Femur (tissue), 1 donor: ENCODE results near the gene TMPRSS11F.
"Not testable (repeated sequence)": the region's sequence is repeated elsewhere in the genome, so short reads cannot be mapped to it uniquely, and the experiment has no call there.

Experiments
- DNase-seq: peaks from one replicate; pipeline ENCODE4 v3.0.0-alpha.2; 2017

Gene TMPRSS11F

DNA sequence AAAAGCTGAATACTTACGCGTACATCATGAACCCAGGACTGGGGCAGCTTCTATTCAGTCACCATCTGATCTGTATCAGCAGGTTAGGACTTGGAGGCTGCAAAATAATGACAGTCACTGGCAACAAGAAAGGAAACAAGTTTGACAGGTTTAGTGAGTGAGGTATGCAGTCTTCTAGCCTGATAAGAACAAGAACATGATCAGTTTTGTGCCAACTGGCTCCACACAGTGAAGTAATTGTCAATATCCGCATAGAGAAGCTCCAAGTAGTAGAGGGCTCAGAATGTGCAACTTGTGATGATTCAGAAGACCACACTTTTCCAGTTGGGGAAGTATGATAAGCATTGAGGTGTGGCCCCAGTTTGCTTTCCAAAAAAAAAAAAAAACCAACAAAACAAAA lies at the start of gene TMPRSS11F:
TMPRSS11F (minus strand) TSS at position 77 of the 400 bp plus-strand sequence; CDS start at position 28, 49 bp downstream.
- DNase-seq = no peak

GRCh38 chr4:68176904-68177303 lies 47.2 kb upstream of the TMPRSS11F start:
- DNase-seq = no peak

- no peak for DNase-seq
These were observed 46.8 kb upstream of the TMPRSS11F start for GRCh38 chr4:68176500-68176899.

DNA sequence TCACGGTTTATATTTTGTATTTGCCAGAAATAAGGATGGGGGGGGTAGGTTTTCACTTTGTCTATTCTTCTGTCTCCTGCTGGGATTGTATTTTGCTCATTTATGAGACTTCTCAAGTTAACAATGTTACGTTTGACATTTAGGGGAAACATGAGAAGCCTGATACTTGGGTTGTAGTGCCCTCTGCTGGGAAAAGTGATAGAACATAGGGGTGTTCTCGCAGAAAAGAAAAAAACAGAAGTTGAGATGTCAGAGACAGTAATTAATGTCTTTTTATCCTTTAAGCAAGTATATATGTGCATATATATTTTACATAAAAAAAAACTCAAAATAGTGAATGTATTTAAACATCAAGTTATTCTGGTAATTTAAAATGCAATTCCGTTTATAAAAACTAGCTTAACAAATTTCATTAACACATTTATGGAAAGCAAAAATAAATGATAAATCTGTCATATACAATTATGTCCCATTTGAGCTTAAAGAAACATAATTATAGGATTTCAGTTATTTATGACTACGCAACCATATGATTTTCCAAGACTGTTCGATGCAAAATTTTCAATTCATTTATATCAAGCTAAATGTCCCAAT lies 46.0 kb upstream of the TMPRSS11F start:
- DNase-seq = peak; percentile 40

DNA sequence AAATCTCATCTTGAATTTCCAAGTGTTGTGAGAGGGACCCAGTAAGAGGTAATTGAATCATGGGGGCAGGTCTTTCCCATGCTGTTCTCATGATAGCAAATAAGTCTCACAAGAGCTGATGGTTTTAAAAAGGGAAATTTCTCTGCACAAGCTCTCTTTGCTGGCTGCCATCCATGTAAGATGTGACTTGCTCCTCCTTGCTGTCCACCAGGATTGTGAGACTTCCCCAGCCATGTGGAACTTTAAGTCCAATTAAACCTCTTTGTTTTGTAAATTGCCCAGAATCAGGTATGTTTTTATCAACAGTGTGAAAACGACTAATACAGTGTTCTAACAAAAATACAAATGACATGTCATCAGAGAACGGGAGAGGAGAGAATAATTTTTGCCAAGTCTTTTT lies 44.7 kb upstream of the TMPRSS11F start:
- not testable (repeated sequence) for DNase-seq

DNA sequence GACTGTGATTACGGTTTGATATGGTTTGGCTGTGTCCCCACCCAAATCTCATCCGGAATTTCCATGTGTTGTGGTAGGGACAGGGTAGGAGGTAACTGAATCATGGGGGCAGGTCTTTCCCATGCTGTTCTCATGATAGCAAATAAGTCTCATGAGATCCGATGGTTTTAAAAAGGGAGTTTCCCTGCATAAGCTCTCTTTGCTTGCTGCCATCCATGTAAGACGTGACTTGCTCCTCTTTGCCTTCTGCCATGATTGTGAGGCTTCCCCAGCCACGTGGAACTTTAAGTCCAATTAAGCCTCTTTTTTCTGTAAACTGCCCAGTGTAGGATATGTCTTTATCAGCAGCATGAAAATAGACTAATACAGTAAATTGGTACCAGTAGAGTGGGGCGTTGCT lies 42.5 kb upstream of the TMPRSS11F start:
- not testable (repeated sequence) for DNase-seq

- DNase-seq = no peak
These were observed 38.0 kb upstream of the TMPRSS11F start for GRCh38 chr4:68167706-68168105.

GRCh38 chr4:68167166-68167565 lies 37.5 kb upstream of the TMPRSS11F start:
- no peak for DNase-seq

DNA sequence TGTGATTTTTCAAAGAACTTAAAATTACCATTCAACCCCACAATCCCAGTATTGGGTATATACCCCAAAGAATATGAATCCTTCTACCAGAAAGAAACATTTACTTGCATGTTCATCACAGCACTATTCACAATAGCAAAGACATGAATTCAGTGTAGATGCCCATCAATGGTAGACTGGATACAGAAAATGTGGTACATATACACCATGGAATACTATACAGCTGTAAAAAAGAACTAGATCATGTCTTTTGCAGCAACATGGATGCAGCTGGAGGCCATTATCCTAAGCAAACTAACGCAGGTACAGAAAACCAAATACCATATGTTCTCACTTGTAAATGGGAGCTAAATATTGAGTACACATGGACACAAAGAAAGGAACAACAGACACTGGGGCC lies 34.1 kb upstream of the TMPRSS11F start:
- no peak for DNase-seq

DNA sequence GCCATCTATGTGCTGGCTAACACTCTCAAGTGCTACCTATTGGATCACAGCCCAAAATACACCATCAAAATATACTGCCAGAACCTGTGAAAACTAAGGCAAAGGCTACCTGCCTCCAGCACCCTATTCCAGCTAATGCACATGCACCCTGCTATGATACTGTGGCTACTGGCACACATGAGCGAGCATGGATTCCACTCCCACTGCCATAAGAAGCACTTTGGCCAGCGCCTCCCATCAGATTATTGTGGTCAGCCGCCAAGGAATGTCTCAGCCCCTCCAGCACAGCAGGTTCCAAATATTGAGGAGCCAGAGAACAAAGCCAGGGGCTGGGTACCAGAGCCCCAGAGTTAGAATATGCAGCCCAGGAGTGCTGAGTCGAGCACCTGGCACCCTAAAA lies 32.5 kb upstream of the TMPRSS11F start:
- DNase-seq = no peak

DNA sequence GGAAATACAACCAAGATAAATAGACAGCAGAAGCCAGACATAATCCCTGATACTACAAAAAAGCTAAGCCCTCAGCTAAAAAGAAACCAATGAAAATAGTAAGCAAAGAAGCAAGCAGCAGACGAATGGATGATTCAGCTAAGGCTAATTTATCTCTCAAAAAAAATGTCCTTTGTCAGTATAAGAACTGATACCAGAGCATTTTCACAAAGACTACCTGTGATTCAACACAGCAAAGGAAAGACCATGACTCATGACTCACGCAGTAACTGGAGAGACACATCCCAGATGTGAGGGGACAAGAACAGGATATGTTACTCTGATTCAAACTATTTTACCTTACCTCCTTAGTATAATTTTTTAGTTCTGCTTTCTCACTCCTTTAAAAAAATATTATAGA lies 22.7 kb upstream of the TMPRSS11F start:
- no peak for DNase-seq

DNA sequence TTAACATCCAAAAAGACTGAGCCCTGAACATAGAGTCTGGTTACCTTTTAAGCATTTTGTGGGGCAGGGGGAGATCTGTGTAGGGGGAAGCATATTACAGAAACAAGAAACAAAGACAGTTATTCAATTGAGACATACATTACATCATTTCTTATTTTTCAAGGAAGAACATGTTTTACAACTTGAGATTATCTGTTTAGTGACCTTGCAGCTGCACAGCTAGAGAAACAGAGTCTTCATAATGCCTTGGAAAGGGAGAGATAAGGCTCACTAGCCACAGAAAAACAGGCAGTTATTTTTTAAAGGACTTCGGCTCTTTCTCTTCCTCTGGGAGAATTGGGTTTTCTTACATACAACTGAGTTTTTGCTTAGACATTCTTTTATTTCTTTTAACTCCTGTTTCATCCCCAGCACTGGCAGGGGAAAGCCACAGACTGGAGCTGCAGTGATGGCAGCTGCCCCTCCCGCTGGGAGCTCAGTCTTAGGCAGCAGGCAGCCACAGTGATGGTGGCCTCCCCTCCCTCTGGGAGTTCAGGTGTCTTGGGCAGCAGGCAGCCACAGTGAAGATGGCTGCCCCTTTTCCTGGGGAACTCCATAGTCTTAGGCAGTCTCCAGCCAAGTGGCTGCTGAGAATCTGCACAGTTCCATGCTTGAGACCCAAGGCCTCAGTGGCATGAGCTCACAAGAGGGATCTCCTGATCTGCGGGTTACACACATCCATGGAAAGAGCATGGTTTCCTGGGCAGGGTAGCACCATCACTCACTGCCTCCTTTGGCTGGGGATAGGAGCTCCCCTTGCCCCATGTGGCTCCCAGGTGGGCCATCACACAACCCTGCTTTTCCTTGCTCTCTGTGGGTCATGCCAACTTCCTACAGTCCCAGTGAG lies 19.4 kb upstream of the TMPRSS11F start:
- DNase-seq = no peak

GRCh38 chr4:68147079-68147478 lies 17.4 kb upstream of the TMPRSS11F start:
- no peak for DNase-seq

DNA sequence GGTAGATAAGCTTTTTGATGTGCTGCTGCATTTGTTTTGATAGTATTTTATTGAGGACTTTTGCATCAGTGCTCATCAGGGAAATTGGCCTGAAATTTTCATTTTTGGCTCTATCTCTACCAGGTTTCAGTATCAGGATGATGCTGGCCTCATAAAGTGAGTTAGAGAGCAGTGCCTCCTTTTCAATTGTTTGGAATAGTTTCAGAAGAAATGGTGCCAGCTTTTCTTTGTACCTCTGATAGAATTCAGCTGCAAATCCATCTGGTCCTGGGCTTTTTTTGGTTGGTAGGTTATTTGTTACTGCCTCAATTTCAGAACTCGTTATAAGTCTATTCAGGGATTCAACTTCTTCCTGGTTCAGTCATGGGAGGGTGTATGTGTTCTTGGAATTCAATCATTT lies 15.6 kb upstream of the TMPRSS11F start:
- DNase-seq = no peak

GRCh38 chr4:68141852-68142251 lies 12.2 kb upstream of the TMPRSS11F start:
- no peak for DNase-seq

- DNase-seq = no peak
These were observed 2.7 kb upstream of the TMPRSS11F start for GRCh38 chr4:68132342-68132741.

DNA sequence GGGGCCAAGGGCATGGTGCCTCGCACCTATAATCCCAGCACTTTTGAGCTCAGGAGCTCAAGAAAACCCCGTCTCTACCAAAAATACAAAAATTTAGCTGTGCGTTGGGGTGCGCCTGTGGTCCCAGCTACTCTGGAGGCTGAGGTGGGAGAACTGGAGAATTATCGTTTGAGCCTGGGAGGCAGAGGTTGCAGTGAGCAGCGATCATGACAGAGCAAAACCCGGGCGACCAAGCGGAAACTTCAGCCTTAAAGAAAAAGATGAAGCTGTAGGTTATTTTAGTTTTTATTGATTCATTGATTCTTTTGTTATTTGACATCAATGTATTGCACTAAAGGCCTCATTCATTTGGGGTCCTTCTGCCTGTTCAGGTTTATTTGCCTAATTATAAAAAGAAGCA lies 5.4 kb downstream of the TMPRSS11F start:
- no peak for DNase-seq

- no peak for DNase-seq
These were observed 6.1 kb downstream of the TMPRSS11F start for GRCh38 chr4:68123525-68123924.

DNA sequence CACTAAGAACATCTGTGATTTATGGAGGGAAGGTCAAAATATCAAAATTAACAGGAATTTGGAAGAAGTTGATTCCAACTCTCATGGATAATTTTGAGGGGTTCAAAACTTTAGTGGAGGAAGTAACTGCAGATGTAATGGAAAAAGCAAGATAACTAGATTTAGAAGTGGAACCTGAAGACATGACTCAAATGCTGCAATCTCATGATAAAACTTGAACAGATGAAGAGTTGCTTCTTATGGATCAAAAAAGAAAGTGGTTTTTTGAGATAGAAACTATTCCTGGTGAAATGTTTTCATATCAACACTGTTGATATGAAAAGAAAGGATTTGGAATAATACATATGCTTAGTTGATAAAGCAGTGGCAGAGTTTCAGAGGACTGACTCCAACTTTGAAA lies 9.7 kb downstream of the TMPRSS11F start:
- no peak for DNase-seq

- DNase-seq = no peak
These were observed 19.2 kb downstream of the TMPRSS11F start for GRCh38 chr4:68110441-68110840.

- DNase-seq = no peak
These were observed 19.8 kb downstream of the TMPRSS11F start for GRCh38 chr4:68109868-68110267.

- DNase-seq = no peak
These were observed 46.9 kb downstream of the TMPRSS11F start for GRCh38 chr4:68082758-68083157.

DNA sequence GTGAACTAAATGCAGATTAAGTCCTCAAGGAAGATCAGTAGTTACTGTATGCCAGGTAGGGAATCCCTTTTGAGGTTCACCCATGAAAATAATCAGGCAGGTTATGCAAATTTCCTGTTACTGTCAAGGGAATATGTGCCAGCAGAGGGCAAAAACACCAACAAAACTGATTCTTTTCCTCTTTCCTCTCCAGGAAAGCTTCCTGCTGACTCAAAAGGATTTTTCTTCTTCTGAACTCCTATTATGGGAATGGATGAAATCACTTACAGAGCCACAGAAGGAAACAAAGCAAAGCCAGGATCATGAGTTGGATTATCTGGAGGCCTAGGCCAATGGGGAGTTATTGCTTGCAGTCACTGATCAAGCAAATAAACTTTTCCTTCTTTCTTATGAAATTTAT lies 49.7 kb downstream of the TMPRSS11F start:
- no peak for DNase-seq

DNA sequence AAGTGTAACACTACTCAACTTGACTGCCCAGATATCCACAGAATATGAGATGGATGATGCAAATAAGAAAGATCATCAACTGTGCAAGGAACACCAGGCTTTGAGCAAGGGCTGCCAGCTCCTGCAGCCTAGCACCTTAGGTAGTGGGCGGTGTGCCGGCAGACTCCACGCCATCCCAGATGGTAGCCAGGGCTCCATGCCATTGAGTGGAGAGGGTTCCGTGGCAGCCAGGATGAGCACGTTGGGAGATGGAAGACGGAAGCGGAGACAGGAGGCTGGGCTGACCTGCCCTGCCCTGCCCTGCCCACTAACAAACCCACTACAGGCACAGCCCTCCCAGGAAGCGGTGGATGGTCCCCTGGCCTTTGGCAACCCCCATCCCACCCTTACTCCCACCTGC lies 51.9 kb downstream of the TMPRSS11F start:
- no peak for DNase-seq

DNA sequence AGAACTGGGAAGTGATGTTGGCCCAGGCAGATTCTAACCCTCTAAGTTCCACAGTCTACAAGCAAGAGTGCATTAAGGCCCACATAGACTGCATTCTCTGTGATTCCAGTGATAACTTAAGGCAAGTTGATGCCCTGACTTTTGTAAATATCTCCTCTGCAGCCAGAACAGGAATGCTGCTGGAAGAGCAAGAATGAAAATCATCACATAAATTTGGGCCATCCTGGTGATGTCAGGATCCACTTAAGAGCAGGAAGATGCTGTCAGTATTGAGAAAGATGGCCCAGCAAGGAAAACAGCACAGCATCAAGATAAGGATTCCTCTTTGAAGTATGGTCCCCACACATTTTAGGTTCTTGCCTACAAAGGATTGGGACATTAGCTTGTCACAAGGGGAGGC lies 52.4 kb downstream of the TMPRSS11F start:
- DNase-seq = no peak
